Small intestine (tissue), 7 donors: Measurements from ENCODE around the gene SLCO3A1. TPM values are rescaled to one million over a fixed set of nuclear protein-coding genes. Genes with fewer than 3 reads are reported as not detected.

Experiments used
- DNase-seq, 2 donors: peaks; one replicate each; pipeline versions ENCODE4 v3.0.0 to v3.0.0-alpha.2; 2013
- FAIRE-seq: peaks from 2 replicates; lab custom pipeline; 2012; peaks lifted over from hg19 to GRCh38; lab: Jason Lieb, UNC
- H3K27ac ChIP-seq, 3 donors: one replicate each; pipeline ENCODE4 v1.5.1; 2013; ENCODE audit warnings: low read length in 2 of 3, mild to moderate bottlenecking in 2 of 3, control low read depth in 1 of 3, inconsistent platforms in 1 of 3, low read depth in 1 of 3, moderate library complexity in 1 of 3
- H3K27me3 ChIP-seq, 3 donors: one replicate each; pipeline ENCODE4 v1.6.1; 2013; ENCODE audit warnings: low read length in 3 of 3, inconsistent platforms in 1 of 3; ENCODE audit not compliant: control insufficient read depth in 3 of 3, insufficient read depth in 3 of 3
- H3K36me3 ChIP-seq, 3 donors: one replicate each; pipeline ENCODE4 v1.6.1; 2013; ENCODE audit warnings: low read length in 3 of 3, inconsistent platforms in 1 of 3, low read depth in 1 of 3, mild to moderate bottlenecking in 1 of 3, moderate library complexity in 1 of 3; ENCODE audit not compliant: control insufficient read depth in 3 of 3, insufficient read depth in 2 of 3
- H3K4me1 ChIP-seq, 3 donors: one replicate each; pipeline ENCODE4 v1.6.1; 2013; ENCODE audit warnings: low read length in 2 of 3, inconsistent platforms in 1 of 3, low read depth in 1 of 3, mild to moderate bottlenecking in 1 of 3, moderate library complexity in 1 of 3; ENCODE audit not compliant: control insufficient read depth in 3 of 3, insufficient read depth in 2 of 3
- H3K4me3 ChIP-seq, 3 donors: one replicate each; pipeline ENCODE4 v1.5.1; 2013; ENCODE audit warnings: low read length in 3 of 3, control low read depth in 1 of 3, inconsistent platforms in 1 of 3, low read depth in 1 of 3, mild to moderate bottlenecking in 1 of 3, moderate library complexity in 1 of 3
- H3K9me3 ChIP-seq, 2 donors: one replicate each; pipeline ENCODE4 v1.6.1; 2013; ENCODE audit warnings: low read depth in 1 of 2, low read length in 1 of 2; ENCODE audit not compliant: control insufficient read depth in 2 of 2, insufficient read depth in 1 of 2
- WGBS, 3 donors: extraction: QIAGEN DNeasy Blood & Tissue Kit; methylation state at CpG; one replicate each; pipeline ENCODE4 v1.1.7; 2013; 5-methylcytosine and 5-hydroxymethylcytosine counted together
- polyA plus RNA-seq, 4 donors: library from polyadenylated mRNA; stranded (reverse) in 3 of 4; unstranded in 1 of 4; fragments of 200-250 nt in 3 of 4; fragments of 120-200 nt in 1 of 4; gene quantifications; one replicate each; pipeline versions ENCODE4 v1.2.1 to v1.2.3, GENCODE V29; 2013
- donor health status: healthy with polysubstance abuse.
- donor health status: control.
- donor health status: control.
- donor health status: Bipolar disorder and iron deficiency.
- donor health status: healthy.

SLCO3A1 gene
- polyA plus RNA-seq, 4 donors, result 0.89 to 4.4 (median 2.6) TPM

GRCh38 chr15:91870876-91871537 is 17.5 kb downstream of the SLCO3A1 start:
- WGBS, 3 donors, result 66 to 75% (median 69%) methylated on average over 6 of the region's 6 CpGs
- DNase-seq (no peak), FAIRE-seq (no peak)
- Histone ChIP-seq H3K27me3 (no peaks in the 10 kb centered on the region), H3K36me3 (no peaks in the 10 kb centered on the region), H3K27ac (no peak overlapping the region), H3K4me1 (peaks cover 0 to 8% (median 0%) of the 10 kb centered on the region in 3 donors), H3K9me3 (no peaks in the 10 kb centered on the region), H3K4me3 (no peak overlapping the region)

- FAIRE-seq, result no peak
- no peak for DNase-seq
- no peak overlapping the region for H3K4me3 ChIP-seq
- H3K9me3 ChIP-seq, result no peaks in the 10 kb centered on the region
- 92 to 95% (median 93%) methylated on average over 5 of the region's 5 CpGs for WGBS, 3 donors
- peaks cover 0 to under 1% (median 0%) of the 10 kb centered on the region in 3 donors for H3K4me1 ChIP-seq
- H3K36me3 ChIP-seq, result no peaks in the 10 kb centered on the region
- no peak overlapping the region for H3K27ac ChIP-seq
- H3K27me3 ChIP-seq, result no peaks in the 10 kb centered on the region
These were observed 18.3 kb downstream of the SLCO3A1 start for GRCh38 chr15:91871837-91872236.

- no peak overlapping the region for H3K4me3 ChIP-seq
- 75 to 89% (median 79%) methylated on average over 15 of the region's 15 CpGs for WGBS, 3 donors
- DNase-seq (no peak), FAIRE-seq (no peak)
- H3K4me1 ChIP-seq, result no peaks in the 10 kb centered on the region
- H3K27ac ChIP-seq, result no peak overlapping the region
- H3K36me3 ChIP-seq, result no peaks in the 10 kb centered on the region
- H3K27me3 ChIP-seq, result no peaks in the 10 kb centered on the region
- H3K9me3 ChIP-seq, result no peaks in the 10 kb centered on the region
These were observed 19.0 kb downstream of the SLCO3A1 start for GRCh38 chr15:91872356-91873137.

- no peaks in the 10 kb centered on the region for H3K4me1 ChIP-seq
- H3K4me3 ChIP-seq, result no peak overlapping the region
- DNase-seq (no peak), FAIRE-seq (no peak)
- H3K27me3 ChIP-seq, result no peaks in the 10 kb centered on the region
- no peaks in the 10 kb centered on the region for H3K9me3 ChIP-seq
- no peak overlapping the region for H3K27ac ChIP-seq
- WGBS, 3 donors, result 51 to 72% (median 53%) methylated on average over 3 of the region's 3 CpGs
- no peaks in the 10 kb centered on the region for H3K36me3 ChIP-seq
These were observed 19.6 kb downstream of the SLCO3A1 start for GRCh38 chr15:91873138-91873536.

- no peak for DNase-seq
- no peak for FAIRE-seq
- no peak overlapping the region for H3K27ac ChIP-seq
These were observed 20.7 kb downstream of the SLCO3A1 start for GRCh38 chr15:91874171-91874570.

GRCh38 chr15:91874992-91875660 is 21.6 kb downstream of the SLCO3A1 start:
- FAIRE-seq, result no peak
- Histone ChIP-seq H3K4me3 (no peak overlapping the region), H3K9me3 (no peaks in the 10 kb centered on the region), H3K36me3 (no peaks in the 10 kb centered on the region), H3K27me3 (no peaks in the 10 kb centered on the region), H3K27ac (no peak overlapping the region), H3K4me1 (no peaks in the 10 kb centered on the region)
- peak; percentile 46 to 73 for DNase-seq
- 53 to 76% (median 63%) methylated on average over 9 of the region's 9 CpGs for WGBS, 3 donors

More at GRCh38 chr15:91874171-91874570, 20.7 kb downstream of the SLCO3A1 start:
- Histone ChIP-seq H3K9me3 (no peaks in the 10 kb centered on the region), H3K4me3 (no peak overlapping the region), H3K27me3 (no peaks in the 10 kb centered on the region), H3K4me1 (no peaks in the 10 kb centered on the region), H3K36me3 (no peaks in the 10 kb centered on the region)
- 75 to 86% (median 80%) methylated on average over 3 of the region's 3 CpGs for WGBS, 3 donors

GRCh38 chr15:91876187-91876586 is 22.7 kb downstream of the SLCO3A1 start:
- Histone ChIP-seq H3K27ac (no peak overlapping the region), H3K4me3 (no peak overlapping the region), H3K4me1 (no peaks in the 10 kb centered on the region), H3K9me3 (no peaks in the 10 kb centered on the region), H3K36me3 (no peaks in the 10 kb centered on the region), H3K27me3 (no peaks in the 10 kb centered on the region)
- WGBS, 3 donors, result 92 to 96% (median 94%) methylated on average over 5 of the region's 5 CpGs
- FAIRE-seq (no peak), DNase-seq (no peak)

GRCh38 chr15:91878319-91878870 is 24.9 kb downstream of the SLCO3A1 start:
- DNase-seq (no peak), FAIRE-seq (no peak)
- no peaks in the 10 kb centered on the region for H3K27me3 ChIP-seq
- no peak overlapping the region for H3K27ac ChIP-seq
- 88 to 93% (median 88%) methylated on average over 10 of the region's 10 CpGs for WGBS, 3 donors
- H3K4me1 ChIP-seq, result no peaks in the 10 kb centered on the region
- H3K4me3 ChIP-seq, result no peak overlapping the region
- no peaks in the 10 kb centered on the region for H3K9me3 ChIP-seq
- H3K36me3 ChIP-seq, result no peaks in the 10 kb centered on the region
